ENCODE data around the gene INPP4B.

Gene INPP4B

GRCh38 chr4:142544594-142544993 is 301.5 kb downstream of the INPP4B start:
- no peak for TF ChIP-seq CTCF (IDR thresholded peaks at IDR 0.05; ENCODE audit: borderline replicate concordance, insufficient read depth, low read depth, low read length)

GRCh38 chr4:142544039-142544438 is 302.1 kb downstream of the INPP4B start:
- H3K4me3 ChIP-seq (ENCODE audit: low read depth, low read length) = no peak overlapping the region
- no peak for TF ChIP-seq CTCF (IDR thresholded peaks at IDR 0.05; ENCODE audit: borderline replicate concordance, insufficient read depth, low read depth, low read length)

More at GRCh38 chr4:142544594-142544993, 301.5 kb downstream of the INPP4B start:
- no peak overlapping the region for H3K4me3 ChIP-seq (ENCODE audit: low read depth, low read length)

- no peak overlapping the region for H3K4me3 ChIP-seq (ENCODE audit: low read depth, low read length)
- no peak for TF ChIP-seq CTCF (IDR thresholded peaks at IDR 0.05; ENCODE audit: borderline replicate concordance, insufficient read depth, low read depth, low read length)
These were observed 305.7 kb downstream of the INPP4B start for GRCh38 chr4:142540483-142540804.

- no peak for TF ChIP-seq CTCF (IDR thresholded peaks at IDR 0.05; ENCODE audit: borderline replicate concordance, insufficient read depth, low read depth, low read length)
- no peak overlapping the region for H3K4me3 ChIP-seq (ENCODE audit: low read depth, low read length)
These were observed 306.2 kb downstream of the INPP4B start for GRCh38 chr4:142539796-142540482.

- TF ChIP-seq CTCF (IDR thresholded peaks at IDR 0.05; ENCODE audit: borderline replicate concordance, insufficient read depth, low read depth, low read length) = no peak
- no peak overlapping the region for H3K4me3 ChIP-seq (ENCODE audit: low read depth, low read length)
These were observed 311.1 kb downstream of the INPP4B start for GRCh38 chr4:142535009-142535408.

- no peak for TF ChIP-seq CTCF (IDR thresholded peaks at IDR 0.05; ENCODE audit: borderline replicate concordance, insufficient read depth, low read depth, low read length)
- no peak overlapping the region for H3K4me3 ChIP-seq (ENCODE audit: low read depth, low read length)
These were observed 314.0 kb downstream of the INPP4B start for GRCh38 chr4:142532054-142532453.

GRCh38 chr4:142530728-142531127 is 315.4 kb downstream of the INPP4B start:
- no peak overlapping the region for H3K4me3 ChIP-seq (ENCODE audit: low read depth, low read length)
- TF ChIP-seq CTCF (IDR thresholded peaks at IDR 0.05; ENCODE audit: borderline replicate concordance, insufficient read depth, low read depth, low read length) = no peak

All from GM12875 (cell line).